ENCODE data around the gene CHMP4A.
"Not testable (repeated sequence)": the region's sequence is repeated elsewhere in the genome, so short reads cannot be mapped to it uniquely, and the experiment has no call there.

CHMP4A gene

GRCh38 chr14:24245350-24245749 is 32.1 kb upstream of the CHMP4A start:
- not testable (repeated sequence) for DNase-seq

GRCh38 chr14:24243336-24243836 is 30.1 kb upstream of the CHMP4A start:
- peak in 1 of 2 experiments; percentile 7 for DNase-seq

DNA sequence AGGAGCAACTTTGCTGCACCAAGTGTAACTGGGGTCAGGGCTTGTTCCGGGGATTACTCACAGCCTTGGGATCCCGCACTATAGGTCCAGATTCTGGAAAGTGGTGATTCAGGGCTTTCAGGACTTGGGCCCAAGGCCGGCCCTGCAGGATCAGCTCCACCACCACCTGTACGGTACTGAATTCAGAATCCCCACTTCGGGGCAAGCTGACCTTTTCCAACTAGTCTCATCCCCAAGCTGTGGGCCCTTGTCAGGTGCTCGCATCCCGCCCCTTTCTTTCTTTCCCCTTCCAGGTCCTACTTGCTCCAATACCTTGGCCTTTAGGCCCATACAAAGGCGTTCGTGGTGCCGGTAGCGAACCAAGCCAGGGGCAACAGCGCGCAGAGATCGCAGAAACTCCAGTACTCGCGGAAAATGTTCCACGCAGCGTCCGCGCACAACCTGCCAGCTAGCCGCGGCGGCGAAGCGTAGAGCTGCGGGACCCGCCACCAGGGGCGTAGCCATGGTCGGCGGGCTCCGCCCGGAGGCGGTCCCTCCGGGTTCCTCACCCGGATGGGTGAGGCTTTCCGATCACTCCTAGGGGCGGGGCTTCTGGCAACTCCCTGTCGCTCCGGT is 28.6 kb upstream of the CHMP4A start:
- peak; percentile 90 to 93 for DNase-seq

DNA sequence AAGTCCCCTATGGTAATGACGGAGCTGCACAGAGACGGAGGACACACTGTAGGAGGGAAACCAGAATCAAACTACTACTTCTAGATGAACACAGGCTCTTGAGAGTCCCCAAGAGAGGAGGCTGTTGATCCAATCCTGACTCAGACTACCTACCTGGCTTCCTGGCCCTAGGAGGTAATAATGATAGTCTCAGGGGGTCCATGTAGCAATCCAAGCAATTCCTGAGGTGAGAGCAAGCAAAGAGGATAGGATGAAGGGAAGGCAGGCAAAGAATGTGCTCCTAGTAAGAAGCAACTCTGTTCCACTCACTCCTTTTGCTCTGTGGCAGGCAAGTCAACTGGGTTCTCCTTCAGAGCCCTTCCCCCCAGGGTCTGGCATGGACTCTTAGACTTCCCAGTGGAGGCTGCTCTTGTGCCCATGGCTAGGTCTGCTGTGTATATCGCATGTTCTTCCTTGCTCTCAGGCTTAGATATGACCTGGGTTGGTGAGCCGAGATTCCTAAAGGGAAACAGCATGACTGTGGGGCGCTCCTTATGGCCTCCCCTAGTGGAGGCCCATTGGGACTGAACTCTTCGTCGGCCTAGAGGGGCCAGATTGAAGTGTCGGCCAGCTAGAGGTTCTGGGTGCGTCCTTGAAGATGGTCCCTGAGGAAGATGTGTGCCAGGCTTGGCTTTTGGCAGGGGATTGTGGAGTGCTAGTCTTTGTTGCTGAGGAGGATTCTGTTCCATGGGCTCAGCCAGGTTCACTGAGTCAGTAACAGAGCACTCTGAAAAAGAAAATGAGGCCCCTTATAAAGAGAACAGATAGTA is 27.0 kb upstream of the CHMP4A start:
- DNase-seq, result no peak

DNA sequence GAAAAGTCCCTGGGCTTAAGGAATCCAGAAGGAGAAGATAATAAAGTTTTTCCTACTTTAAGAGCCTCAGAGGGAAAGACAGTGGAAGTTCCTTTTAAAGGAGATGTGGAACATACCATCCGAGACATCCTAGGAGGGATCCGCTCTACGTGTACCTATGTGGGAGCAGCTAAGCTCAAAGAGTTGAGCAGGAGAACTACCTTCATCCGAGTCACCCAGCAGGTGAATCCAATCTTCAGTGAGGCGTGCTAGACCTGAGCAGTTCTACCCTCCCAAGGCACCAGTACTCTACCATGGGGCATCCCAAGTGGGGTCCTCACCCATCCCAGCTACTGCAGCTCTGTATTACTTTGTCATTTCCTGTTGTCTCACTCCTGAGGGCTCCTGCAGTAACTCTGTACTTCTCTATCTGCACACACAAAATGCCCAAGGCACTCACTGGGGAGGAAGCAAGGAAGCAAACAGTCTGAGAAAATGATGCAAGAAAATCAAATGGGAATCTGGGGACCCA is 25.3 kb upstream of the CHMP4A start:
- DNase-seq, result no peak

- DNase-seq, result peak in 1 of 2 experiments; percentile 62
Observed at GRCh38 chr14:24238123-24238522, 24.8 kb upstream of the CHMP4A start.

- no peak for DNase-seq
Observed at GRCh38 chr14:24237463-24237955, 24.2 kb upstream of the CHMP4A start.

DNA sequence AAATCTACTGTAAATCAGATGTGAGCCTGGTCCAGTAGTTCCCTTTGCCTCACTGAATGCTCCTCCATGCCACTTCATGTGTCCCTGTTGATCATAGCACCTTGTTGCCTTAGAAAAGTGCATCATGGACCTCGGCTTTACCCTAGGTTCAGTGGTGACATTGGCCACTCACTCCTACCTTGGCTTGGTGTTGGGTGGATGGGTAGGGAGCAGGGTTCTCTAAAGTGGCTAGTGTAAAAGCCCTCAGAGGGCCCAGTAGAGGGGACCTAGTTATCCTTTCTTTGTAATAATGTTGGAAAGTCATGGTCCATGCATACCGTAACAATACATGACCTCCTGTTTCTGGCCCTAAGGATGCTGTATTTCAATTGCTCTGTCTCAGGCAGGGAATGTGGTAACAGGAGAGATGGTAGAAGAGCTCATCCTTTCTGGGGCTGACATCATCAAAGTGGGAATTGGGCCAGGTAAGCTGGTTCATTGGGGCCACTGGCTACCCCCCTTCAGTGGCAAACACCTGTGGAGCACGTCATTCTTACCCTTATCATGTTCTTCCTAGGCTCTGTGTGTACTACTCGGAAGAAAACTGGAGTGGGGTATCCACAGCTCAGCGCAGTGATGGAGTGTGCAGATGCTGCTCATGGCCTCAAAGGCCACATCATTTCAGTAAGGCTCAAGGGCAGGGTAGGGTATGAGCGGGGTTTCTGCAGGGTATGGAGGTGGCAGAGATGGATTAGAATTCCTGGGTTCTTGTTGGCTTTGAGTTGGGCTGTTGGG is 23.6 kb upstream of the CHMP4A start:
- DNase-seq, result no peak

GRCh38 chr14:24235804-24236688 is 22.8 kb upstream of the CHMP4A start:
- no peak for DNase-seq

GRCh38 chr14:24234095-24235005 is 21.1 kb upstream of the CHMP4A start:
- no peak for DNase-seq

DNA sequence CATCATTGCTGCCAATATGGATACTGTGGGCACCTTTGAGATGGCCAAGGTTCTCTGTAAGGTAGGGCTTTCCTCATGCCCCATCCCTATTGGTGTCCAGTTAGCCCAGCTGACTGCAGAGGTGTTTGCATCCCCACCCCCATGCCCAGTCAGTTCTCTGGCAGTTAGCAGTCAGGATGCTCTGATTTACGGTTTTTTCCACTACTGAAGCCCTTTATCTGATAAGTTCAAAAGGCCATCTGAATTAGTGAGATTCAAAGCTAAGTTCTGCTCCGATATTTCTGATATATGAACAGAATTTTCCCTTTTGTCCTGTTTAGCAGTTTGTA is 20.2 kb upstream of the CHMP4A start:
- no peak for DNase-seq

- DNase-seq, result no peak
Observed at GRCh38 chr14:24232645-24233537, 19.6 kb upstream of the CHMP4A start, which contains the start of gene GMPR2. Gene GMPR2 (plus strand): TSS chr14:24232929. CDS start chr14:24233254, 325 bp downstream.

- peak; percentile 84 to 92 for DNase-seq
Observed at GRCh38 chr14:24232121-24232644, 18.9 kb upstream of the CHMP4A start, which contains the start of gene NEDD8. Gene NEDD8 (minus strand): TSS chr14:24232367. CDS start chr14:24232267, 100 bp downstream.

GRCh38 chr14:24231263-24232120 is 18.2 kb upstream of the CHMP4A start:
- DNase-seq, result peak in 1 of 2 experiments; percentile 12

- no peak for DNase-seq
Observed at GRCh38 chr14:24228902-24229301, 15.6 kb upstream of the CHMP4A start.

- no peak for DNase-seq
Observed at GRCh38 chr14:24226473-24226872, 13.2 kb upstream of the CHMP4A start.

- DNase-seq, result no peak
Observed at GRCh38 chr14:24224618-24225071, 11.4 kb upstream of the CHMP4A start.

- DNase-seq, result not testable (repeated sequence)
Observed at GRCh38 chr14:24222987-24223386, 9.7 kb upstream of the CHMP4A start.
